GM19438 (cell line): ENCODE measurements around the gene SLC39A6.
"Not testable (repeated sequence)": the region's sequence is repeated elsewhere in the genome, so short reads cannot be mapped to it uniquely, and the experiment has no call there.

ENCODE experiments used
- ATAC-seq: cut with Tn5 transposase; IDR thresholded peaks from one replicate; pipeline ENCODE4 v1.9.1; 2021; ENCODE audit warnings: low read depth; ENCODE audit not compliant: unreplicated experiment

Gene SLC39A6

GRCh38 chr18:36066001-36066400 is 63.1 kb downstream of the SLC39A6 start:
- no peak for ATAC-seq

- not testable (repeated sequence) for ATAC-seq
Measured at GRCh38 chr18:36064809-36065079, 64.4 kb downstream of the SLC39A6 start.

GRCh38 chr18:36064027-36064808 is 64.9 kb downstream of the SLC39A6 start:
- ATAC-seq, result no peak

GRCh38 chr18:36058674-36059073 is 70.5 kb downstream of the SLC39A6 start:
- no peak for ATAC-seq
